WTC11 (cell line): Measurements from ENCODE around the gene GNG10. TPM values are rescaled to one million over a fixed set of nuclear protein-coding genes. Genes with fewer than 3 reads are reported as not detected.

ENCODE experiments used
- ATAC-seq: fragments of 200-7000 bp; cut with Tn5 transposase; 2 replicates; pipeline ENCODE4 v1.10.0; 2021; ENCODE audit warnings: mild to moderate bottlenecking, moderate library complexity
- CTCF ChIA-PET: fragments of 300-600 bp; sonication (Branson Sonifier 250); formaldehyde crosslinking; loops from one replicate; lab custom pipeline; 2021; ENCODE audit warnings: antibody characterized with exemption; lab: Charles Lee
- POLR2A ChIA-PET: fragments of 350-600 bp; sonication (Branson Sonifier 250); formaldehyde crosslinking; loops from one replicate; lab custom pipeline; 2021; ENCODE audit warnings: antibody characterized with exemption; lab: Charles Lee
- DNase-seq: peaks from one replicate; pipeline ENCODE4 v3.0.0; 2021; ENCODE audit warnings: low spot score
- H3K27ac Mint-ChIP-seq: 2 replicates; pipeline ENCODE4 v1.8.0; 2021; ENCODE audit warnings: mixed read lengths
- H3K27me3 Mint-ChIP-seq: 2 replicates; pipeline ENCODE4 v1.8.0; 2021; ENCODE audit warnings: low read depth, mild to moderate bottlenecking, moderate library complexity, mixed read lengths
- H3K36me3 Mint-ChIP-seq: 2 replicates; pipeline ENCODE4 v1.8.0; 2021; ENCODE audit warnings: mixed read lengths
- H3K4me1 Mint-ChIP-seq: 2 replicates; pipeline ENCODE4 v1.8.0; 2022; ENCODE audit warnings: mixed read lengths
- H3K4me3 Mint-ChIP-seq: 2 replicates; pipeline ENCODE4 v1.8.0; 2021; ENCODE audit warnings: mild to moderate bottlenecking, moderate library complexity, mixed read lengths
- H3K9me3 Mint-ChIP-seq: 2 replicates; pipeline ENCODE4 v1.8.0; 2021; ENCODE audit warnings: mixed read lengths
- CREM ChIP-seq: sonication (generic); formaldehyde crosslinking; IDR thresholded peaks from 2 replicates; pipeline ENCODE4 v1.8.1; 2022; ENCODE audit warnings: mild to moderate bottlenecking, missing genetic modification reagents, moderate library complexity
- ELF4 ChIP-seq: sonication (generic); formaldehyde crosslinking; IDR thresholded peaks from 2 replicates; pipeline ENCODE4 v1.8.1; 2022; ENCODE audit warnings: low read depth, mild to moderate bottlenecking, moderate library complexity, missing genetic modification reagents
- GABPB1 ChIP-seq: sonication (generic); formaldehyde crosslinking; IDR thresholded peaks from 2 replicates; pipeline ENCODE4 v1.8.1; 2023; ENCODE audit warnings: mild to moderate bottlenecking, missing genetic modification reagents
- GRHL2 ChIP-seq: fragments of 250-450 bp; sonication (Bioruptor Pico); IDR thresholded peaks from 2 replicates; pipeline ENCODE4 v1.8.0; 2022; ENCODE audit warnings: mild to moderate bottlenecking, moderate library complexity; ENCODE audit not compliant: insufficient replicate concordance, severe bottlenecking
- GTF2I ChIP-seq: fragments of 250-450 bp; sonication (Bioruptor Pico); conservative IDR thresholded peaks from 2 replicates; pipeline ENCODE4 v1.4.0; 2021; ENCODE audit warnings: mild to moderate bottlenecking
- HMGA2 ChIP-seq: fragments of 250-450 bp; sonication (Bioruptor Pico); IDR thresholded peaks from 2 replicates; pipeline ENCODE4 v1.4.0; 2021; ENCODE audit warnings: mild to moderate bottlenecking, moderate library complexity
- IRF2 ChIP-seq: sonication (generic); formaldehyde crosslinking; IDR thresholded peaks from 2 replicates; pipeline ENCODE4 v1.8.0; 2022; ENCODE audit warnings: low read depth, missing genetic modification reagents, borderline replicate concordance
- NFE2L1 ChIP-seq: sonication (generic); formaldehyde crosslinking; IDR thresholded peaks from 2 replicates; pipeline ENCODE4 v1.8.1; 2023; ENCODE audit warnings: missing genetic modification reagents
- NR3C1 ChIP-seq: sonication (generic); formaldehyde crosslinking; conservative IDR thresholded peaks from 2 replicates; pipeline ENCODE4 v1.8.1; 2023; ENCODE audit warnings: low read depth, mild to moderate bottlenecking, missing genetic modification reagents
- SMAD3 ChIP-seq: sonication (generic); formaldehyde crosslinking; IDR thresholded peaks from 2 replicates; pipeline ENCODE4 v1.8.0; 2022; ENCODE audit warnings: missing genetic modification reagents, mild to moderate bottlenecking, borderline replicate concordance
- SMAD4 ChIP-seq: sonication (generic); formaldehyde crosslinking; IDR thresholded peaks from 2 replicates; pipeline ENCODE4 v1.8.0; 2022; ENCODE audit warnings: mild to moderate bottlenecking, missing genetic modification reagents
- TP53 ChIP-seq: sonication (generic); formaldehyde crosslinking; IDR thresholded peaks from 2 replicates; pipeline ENCODE4 v1.8.1; 2023; ENCODE audit warnings: mild to moderate bottlenecking, missing genetic modification reagents
- ZNF396 ChIP-seq: fragments of 250-450 bp; sonication (Bioruptor Pico); IDR thresholded peaks from 2 replicates; pipeline ENCODE4 v1.8.0; 2021; ENCODE audit warnings: mild to moderate bottlenecking, moderate library complexity, borderline replicate concordance
- total RNA-seq: library from RNA; stranded (reverse); gene quantifications from 3 replicates; pipeline ENCODE4 v1.2.3, GENCODE V29; 2021
- TF ChIP-seq, protein P1 (sequence below): sonication (generic); formaldehyde crosslinking; IDR thresholded peaks from 2 replicates; pipeline ENCODE4 v1.8.1; 2023; ENCODE audit warnings: mild to moderate bottlenecking, moderate library complexity, missing genetic modification reagents
- TF ChIP-seq, protein P2 (sequence below): fragments of 250-450 bp; sonication (Bioruptor Pico); IDR thresholded peaks from 2 replicates; pipeline ENCODE4 v2.1.2; 2022; ENCODE audit warnings: mild to moderate bottlenecking, moderate library complexity
- TF ChIP-seq, protein P3 (sequence below): sonication (generic); formaldehyde crosslinking; IDR thresholded peaks from 2 replicates; pipeline ENCODE4 v1.8.1; 2022; ENCODE audit warnings: low read depth, missing genetic modification reagents, borderline replicate concordance
- TF ChIP-seq, protein P4 (sequence below): sonication (generic); formaldehyde crosslinking; IDR thresholded peaks from 2 replicates; pipeline ENCODE4 v1.8.0; 2023; ENCODE audit warnings: missing genetic modification reagents
- TF ChIP-seq, protein P5 (sequence below): sonication (generic); formaldehyde crosslinking; conservative IDR thresholded peaks from 2 replicates; pipeline ENCODE4 v1.8.1; 2022; ENCODE audit warnings: mild to moderate bottlenecking, missing genetic modification reagents
- TF ChIP-seq, protein P6 (sequence below): sonication (generic); formaldehyde crosslinking; IDR thresholded peaks from 2 replicates; pipeline ENCODE4 v1.8.1; 2023; ENCODE audit warnings: mild to moderate bottlenecking, missing genetic modification reagents

GNG10 gene
- total RNA-seq, 1 experiment from 2014 or later, result 17.2 TPM

DNA sequence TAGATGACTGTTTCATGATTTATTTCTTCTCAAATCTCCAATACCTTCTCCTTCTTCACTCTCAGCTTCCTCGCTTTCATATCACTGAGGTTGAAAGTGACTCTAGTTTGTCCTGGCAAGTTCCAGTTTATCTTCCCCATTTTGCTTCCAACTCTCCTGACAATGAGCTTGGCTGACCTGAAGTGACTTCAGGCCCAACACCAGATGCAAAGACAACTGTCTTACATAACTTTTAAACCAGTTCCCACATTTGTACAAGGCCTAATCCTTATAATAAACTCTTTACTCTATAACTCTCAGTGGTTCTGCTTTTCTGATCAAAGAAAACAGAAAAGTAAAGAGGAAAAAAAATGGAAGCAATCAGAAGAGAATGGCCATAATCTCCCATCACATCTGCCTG lies 22.0 kb downstream of the GNG10 start:
- DNase-seq, result no peak
- TF ChIP-seq HMGA2 (CRISPR knock-in tag), result no peak
- TF ChIP-seq, protein P1, sequence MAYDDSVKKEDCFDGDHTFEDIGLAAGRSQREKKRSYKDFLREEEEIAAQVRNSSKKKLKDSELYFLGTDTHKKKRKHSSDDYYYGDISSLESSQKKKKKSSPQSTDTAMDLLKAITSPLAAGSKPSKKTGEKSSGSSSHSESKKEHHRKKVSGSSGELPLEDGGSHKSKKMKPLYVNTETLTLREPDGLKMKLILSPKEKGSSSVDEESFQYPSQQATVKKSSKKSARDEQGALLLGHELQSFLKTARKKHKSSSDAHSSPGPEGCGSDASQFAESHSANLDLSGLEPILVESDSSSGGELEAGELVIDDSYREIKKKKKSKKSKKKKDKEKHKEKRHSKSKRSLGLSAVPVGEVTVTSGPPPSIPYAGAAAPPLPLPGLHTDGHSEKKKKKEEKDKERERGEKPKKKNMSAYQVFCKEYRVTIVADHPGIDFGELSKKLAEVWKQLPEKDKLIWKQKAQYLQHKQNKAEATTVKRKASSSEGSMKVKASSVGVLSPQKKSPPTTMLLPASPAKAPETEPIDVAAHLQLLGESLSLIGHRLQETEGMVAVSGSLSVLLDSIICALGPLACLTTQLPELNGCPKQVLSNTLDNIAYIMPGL (CRISPR knock-in tag), result no peak
- no peak for TF ChIP-seq GABPB1 (CRISPR knock-in tag)
- TF ChIP-seq CREM (CRISPR knock-in tag), result no peak
- TF ChIP-seq GTF2I (CRISPR knock-in tag), result no peak
- no peak for TF ChIP-seq GRHL2 (CRISPR knock-in tag)
- no peak for TF ChIP-seq NFE2L1 (CRISPR knock-in tag)
- TF ChIP-seq, protein P2, sequence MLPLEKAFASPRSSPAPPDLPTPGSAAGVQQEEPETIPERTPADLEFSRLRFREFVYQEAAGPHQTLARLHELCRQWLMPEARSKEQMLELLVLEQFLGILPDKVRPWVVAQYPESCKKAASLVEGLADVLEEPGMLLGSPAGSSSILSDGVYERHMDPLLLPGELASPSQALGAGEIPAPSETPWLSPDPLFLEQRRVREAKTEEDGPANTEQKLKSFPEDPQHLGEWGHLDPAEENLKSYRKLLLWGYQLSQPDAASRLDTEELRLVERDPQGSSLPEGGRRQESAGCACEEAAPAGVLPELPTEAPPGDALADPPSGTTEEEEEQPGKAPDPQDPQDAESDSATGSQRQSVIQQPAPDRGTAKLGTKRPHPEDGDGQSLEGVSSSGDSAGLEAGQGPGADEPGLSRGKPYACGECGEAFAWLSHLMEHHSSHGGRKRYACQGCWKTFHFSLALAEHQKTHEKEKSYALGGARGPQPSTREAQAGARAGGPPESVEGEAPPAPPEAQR, result no peak
- no peak for TF ChIP-seq ELF4 (CRISPR knock-in tag)
- no peak for TF ChIP-seq NR3C1 (CRISPR knock-in tag)
- TF ChIP-seq, protein P3, sequence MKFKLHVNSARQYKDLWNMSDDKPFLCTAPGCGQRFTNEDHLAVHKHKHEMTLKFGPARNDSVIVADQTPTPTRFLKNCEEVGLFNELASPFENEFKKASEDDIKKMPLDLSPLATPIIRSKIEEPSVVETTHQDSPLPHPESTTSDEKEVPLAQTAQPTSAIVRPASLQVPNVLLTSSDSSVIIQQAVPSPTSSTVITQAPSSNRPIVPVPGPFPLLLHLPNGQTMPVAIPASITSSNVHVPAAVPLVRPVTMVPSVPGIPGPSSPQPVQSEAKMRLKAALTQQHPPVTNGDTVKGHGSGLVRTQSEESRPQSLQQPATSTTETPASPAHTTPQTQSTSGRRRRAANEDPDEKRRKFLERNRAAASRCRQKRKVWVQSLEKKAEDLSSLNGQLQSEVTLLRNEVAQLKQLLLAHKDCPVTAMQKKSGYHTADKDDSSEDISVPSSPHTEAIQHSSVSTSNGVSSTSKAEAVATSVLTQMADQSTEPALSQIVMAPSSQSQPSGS (CRISPR knock-in tag), result no peak
- TF ChIP-seq TP53, result no peak
- no peak for TF ChIP-seq IRF2 (CRISPR knock-in tag)
- no peak for TF ChIP-seq ZNF396 (CRISPR knock-in tag)
- TF ChIP-seq, protein P4, sequence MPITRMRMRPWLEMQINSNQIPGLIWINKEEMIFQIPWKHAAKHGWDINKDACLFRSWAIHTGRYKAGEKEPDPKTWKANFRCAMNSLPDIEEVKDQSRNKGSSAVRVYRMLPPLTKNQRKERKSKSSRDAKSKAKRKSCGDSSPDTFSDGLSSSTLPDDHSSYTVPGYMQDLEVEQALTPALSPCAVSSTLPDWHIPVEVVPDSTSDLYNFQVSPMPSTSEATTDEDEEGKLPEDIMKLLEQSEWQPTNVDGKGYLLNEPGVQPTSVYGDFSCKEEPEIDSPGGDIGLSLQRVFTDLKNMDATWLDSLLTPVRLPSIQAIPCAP, result no peak
- TF ChIP-seq, protein P5, sequence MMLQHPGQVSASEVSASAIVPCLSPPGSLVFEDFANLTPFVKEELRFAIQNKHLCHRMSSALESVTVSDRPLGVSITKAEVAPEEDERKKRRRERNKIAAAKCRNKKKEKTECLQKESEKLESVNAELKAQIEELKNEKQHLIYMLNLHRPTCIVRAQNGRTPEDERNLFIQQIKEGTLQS (CRISPR knock-in tag), result no peak
- TF ChIP-seq, protein P6, sequence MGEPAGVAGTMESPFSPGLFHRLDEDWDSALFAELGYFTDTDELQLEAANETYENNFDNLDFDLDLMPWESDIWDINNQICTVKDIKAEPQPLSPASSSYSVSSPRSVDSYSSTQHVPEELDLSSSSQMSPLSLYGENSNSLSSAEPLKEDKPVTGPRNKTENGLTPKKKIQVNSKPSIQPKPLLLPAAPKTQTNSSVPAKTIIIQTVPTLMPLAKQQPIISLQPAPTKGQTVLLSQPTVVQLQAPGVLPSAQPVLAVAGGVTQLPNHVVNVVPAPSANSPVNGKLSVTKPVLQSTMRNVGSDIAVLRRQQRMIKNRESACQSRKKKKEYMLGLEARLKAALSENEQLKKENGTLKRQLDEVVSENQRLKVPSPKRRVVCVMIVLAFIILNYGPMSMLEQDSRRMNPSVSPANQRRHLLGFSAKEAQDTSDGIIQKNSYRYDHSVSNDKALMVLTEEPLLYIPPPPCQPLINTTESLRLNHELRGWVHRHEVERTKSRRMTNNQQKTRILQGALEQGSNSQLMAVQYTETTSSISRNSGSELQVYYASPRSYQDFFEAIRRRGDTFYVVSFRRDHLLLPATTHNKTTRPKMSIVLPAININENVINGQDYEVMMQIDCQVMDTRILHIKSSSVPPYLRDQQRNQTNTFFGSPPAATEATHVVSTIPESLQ, result no peak
- TF ChIP-seq SMAD3, result no peak
- no peak for TF ChIP-seq SMAD4

More for the DNA sequence above, 22.0 kb downstream of the GNG10 start:
- ChIA-PET POLR2A (no interaction called here), CTCF (no interaction called here)
- Mint-ChIP-seq H3K27ac (no peak overlapping the region), H3K9me3 (peaks cover 11% of the 10 kb centered on the region), H3K36me3 (peaks cover 12% of the 10 kb centered on the region), H3K4me3 (no peak overlapping the region), H3K27me3 (no peaks in the 10 kb centered on the region), H3K4me1 (no peaks in the 10 kb centered on the region)
- no peak for ATAC-seq
